Glomerular visceral epithelial cell (primary cell): ENCODE data around the gene BTNL9.
A peak's percentile ranks its signal among the peaks of the same experiment; 100 is the strongest.
"Not testable (repeated sequence)": the region's sequence is repeated elsewhere in the genome, so short reads cannot be mapped to it uniquely, and the experiment has no call there.

Experiments used
- DNase-seq: peaks from one replicate; pipeline ENCODE4 v3.0.0-alpha.2; 2016; ENCODE audit errors: extremely low spot score

The BTNL9 gene

GRCh38 chr5:181061645-181062044, 21.6 kb downstream of the BTNL9 start:
- DNase-seq, result no peak

GRCh38 chr5:181062631-181063030, 22.6 kb downstream of the BTNL9 start:
- no peak for DNase-seq

- DNase-seq, result no peak
Measured at GRCh38 chr5:181063514-181063913, 23.4 kb downstream of the BTNL9 start.

- no peak for DNase-seq
Measured at GRCh38 chr5:181064987-181065386, 24.9 kb downstream of the BTNL9 start.

GRCh38 chr5:181069767-181070491, 29.9 kb downstream of the BTNL9 start:
- peak; percentile 15 for DNase-seq

- no peak for DNase-seq
Measured at GRCh38 chr5:181070523-181070922, 30.5 kb downstream of the BTNL9 start.

GRCh38 chr5:181071257-181071656, 31.2 kb downstream of the BTNL9 start:
- no peak for DNase-seq

- DNase-seq, result no peak
Measured at GRCh38 chr5:181076920-181077319, 36.9 kb downstream of the BTNL9 start.

GRCh38 chr5:181081989-181082388, 41.9 kb downstream of the BTNL9 start:
- DNase-seq, result no peak

- DNase-seq, result no peak
Measured at GRCh38 chr5:181084621-181085195, 44.6 kb downstream of the BTNL9 start.

- no peak for DNase-seq
Measured at GRCh38 chr5:181086026-181086883, 46.2 kb downstream of the BTNL9 start.

- DNase-seq, result no peak
Measured at GRCh38 chr5:181086884-181087205, 46.8 kb downstream of the BTNL9 start.

GRCh38 chr5:181087309-181087708, 47.2 kb downstream of the BTNL9 start:
- DNase-seq, result no peak

- DNase-seq, result no peak
Measured at GRCh38 chr5:181088289-181088688, 48.2 kb downstream of the BTNL9 start.

GRCh38 chr5:181092428-181092827, 52.4 kb downstream of the BTNL9 start:
- no peak for DNase-seq

GRCh38 chr5:181095162-181095561, 55.1 kb downstream of the BTNL9 start:
- not testable (repeated sequence) for DNase-seq

- not testable (repeated sequence) for DNase-seq
Measured at GRCh38 chr5:181096721-181097382, 56.8 kb downstream of the BTNL9 start.

- not testable (repeated sequence) for DNase-seq
Measured at GRCh38 chr5:181097383-181097753, 57.3 kb downstream of the BTNL9 start.

GRCh38 chr5:181097759-181098491, 57.9 kb downstream of the BTNL9 start:
- DNase-seq, result not testable (repeated sequence)

GRCh38 chr5:181098762-181099601, 58.9 kb downstream of the BTNL9 start:
- DNase-seq, result no peak
